Endothelial cell of umbilical vein (primary cell): Measurements from ENCODE around the gene CLDN5. TPM values are rescaled to one million over a fixed set of nuclear protein-coding genes. Genes with fewer than 3 reads are reported as not detected.

Experiments
- BruUV-seq: library from RNA; stranded (reverse); fragments of 400-500 nt; replicated peaks from 2 replicates; lab custom pipeline; 2021; lab: Mats Ljungman, UMichigan
- CTCF ChIA-PET: fragments of 300-600, 350-600 bp; sonication (Branson Sonifier 250); formaldehyde crosslinking; loops from one replicate; lab custom pipeline; 2021; ENCODE audit warnings: antibody characterized with exemption, inconsistent platforms; lab: Charles Lee
- POLR2A ChIA-PET: fragments of 300-600, 350-600 bp; sonication (Branson Sonifier 250); formaldehyde crosslinking; loops from one replicate; lab custom pipeline; 2021; ENCODE audit warnings: antibody characterized with exemption, inconsistent platforms; lab: Charles Lee
- DNase-seq: peaks from one replicate; pipeline ENCODE4 v3.0.0-alpha.2; 2011; ENCODE audit warnings: low read depth, low spot score
- FAIRE-seq: peaks from 2 replicates; lab custom pipeline; 2011; peaks lifted over from hg19 to GRCh38; lab: Jason Lieb, UNC
- H2AFZ ChIP-seq: 2 replicates; pipeline ENCODE4 v1.6.0; 2012; ENCODE audit warnings: low read depth, low read length, control low read depth, inconsistent platforms
- H3K27ac ChIP-seq: 2 replicates; pipeline ENCODE4 v1.5.1; 2011; ENCODE audit warnings: low read depth, mild to moderate bottlenecking, control low read depth, low read length, moderate library complexity; ENCODE audit not compliant: insufficient read depth
- H3K27me3 ChIP-seq, 2 experiments: 2 replicates each; pipeline versions ENCODE4 v1.6.0 to v1.6.1; 2011; ENCODE audit warnings: low read length in 2 of 2, mixed read lengths in 1 of 2; ENCODE audit not compliant: control insufficient read depth in 2 of 2, insufficient read depth in 2 of 2
- H3K36me3 ChIP-seq, 2 experiments: 2 replicates in 1 of 2; 3 replicates in 1 of 2; pipeline ENCODE4 v1.5.1; 2011; ENCODE audit warnings: low read length in 2 of 2, mild to moderate bottlenecking in 1 of 2, moderate library complexity in 1 of 2; ENCODE audit not compliant: control insufficient read depth in 2 of 2, insufficient read depth in 2 of 2; ENCODE audit errors: extremely low read depth in 1 of 2
- H3K4me1 ChIP-seq: 3 replicates; pipeline ENCODE4 v1.5.1; 2011; ENCODE audit warnings: mild to moderate bottlenecking, low read length; ENCODE audit not compliant: control insufficient read depth, insufficient read depth; ENCODE audit errors: extremely low read depth
- H3K4me2 ChIP-seq: 2 replicates; pipeline ENCODE4 v1.6.1; 2011; ENCODE audit warnings: low read length, control low read depth, mixed read lengths; ENCODE audit not compliant: insufficient read depth
- H3K4me3 ChIP-seq, 3 experiments: fragments of 200-600 bp in 1 of 3; sonication (generic), shearing (Covaris generic) in 1 of 3; replicated peaks in 1 of 3; 2 replicates each; pipeline ENCODE4 v1.5.1; 2011 to 2016; ENCODE audit warnings: control low read depth in 3 of 3, low read length in 3 of 3, mild to moderate bottlenecking in 2 of 3, inconsistent platforms in 1 of 3, low read depth in 1 of 3, moderate library complexity in 1 of 3; ENCODE audit not compliant: insufficient read depth in 1 of 3
- H3K79me2 ChIP-seq: 2 replicates; pipeline ENCODE4 v1.6.0; 2012; ENCODE audit warnings: low read length, inconsistent platforms; ENCODE audit not compliant: control insufficient read depth, insufficient read depth
- H3K9ac ChIP-seq: replicated peaks from 2 replicates; pipeline ENCODE3; 2011; ENCODE audit warnings: low read length, control low read depth; ENCODE audit not compliant: insufficient read depth; ENCODE audit errors: extremely low read depth
- H3K9me1 ChIP-seq: replicated peaks from 3 replicates; pipeline ENCODE4 v1.6.0; 2011; ENCODE audit warnings: mild to moderate bottlenecking, low read length; ENCODE audit not compliant: control insufficient read depth, insufficient read depth; ENCODE audit errors: extremely low read depth
- H3K9me3 ChIP-seq: replicated peaks from 2 replicates; pipeline ENCODE4 v1.5.1; 2012; ENCODE audit warnings: low read length, inconsistent platforms; ENCODE audit not compliant: control insufficient read depth, insufficient read depth
- H4K20me1 ChIP-seq: replicated peaks from 2 replicates; pipeline ENCODE3; 2011; ENCODE audit warnings: mild to moderate bottlenecking, low read length; ENCODE audit not compliant: control insufficient read depth, insufficient read depth; ENCODE audit errors: extremely low read depth
- EZH2 ChIP-seq: IDR thresholded peaks from 2 replicates; pipeline ENCODE4 v1.6.1; 2012; ENCODE audit warnings: borderline replicate concordance, low read depth, mild to moderate bottlenecking, moderate library complexity, low read length, inconsistent platforms; ENCODE audit not compliant: severe bottlenecking
- FOS ChIP-seq: IDR thresholded peaks from 2 replicates; pipeline ENCODE4 v1.6.1; 2011; ENCODE audit warnings: mild to moderate bottlenecking, low read length, moderate library complexity, borderline replicate concordance; ENCODE audit not compliant: insufficient read depth
- GATA2 ChIP-seq: IDR thresholded peaks from 2 replicates; pipeline ENCODE4 v1.7.0; 2011; ENCODE audit warnings: low read depth, mild to moderate bottlenecking, moderate library complexity, mixed read lengths, low read length; ENCODE audit not compliant: insufficient read length, insufficient read depth
- JUN ChIP-seq: IDR thresholded peaks from 2 replicates; pipeline ENCODE4 v1.6.1; 2011; ENCODE audit warnings: borderline replicate concordance, low read depth; ENCODE audit not compliant: insufficient read length, insufficient read depth
- MYC ChIP-seq: IDR thresholded peaks from one replicate; pipeline ENCODE4 v1.6.1; 2011; ENCODE audit warnings: mild to moderate bottlenecking, low read depth, low read length
- POLR2A ChIP-seq: IDR thresholded peaks from 2 replicates; pipeline ENCODE4 v1.6.1; 2012; ENCODE audit warnings: low read depth, mild to moderate bottlenecking, control low read depth, low read length
- POLR2AphosphoS5 ChIP-seq: IDR thresholded peaks from 2 replicates; pipeline ENCODE4 v1.6.1; 2012; ENCODE audit warnings: low read depth, mild to moderate bottlenecking, control low read depth, low read length, moderate library complexity; ENCODE audit not compliant: insufficient read depth
- dilution Hi-C: fragments of 300-500 bp; cut with MboI; formaldehyde crosslinking; loops from one replicate; pipeline ENCODE4 v1.15.0; 2019; ENCODE audit warnings: low sequenced_read_pairs; ENCODE audit not compliant: extremely low pct_ligation_motif_present
- intact Hi-C: fragments of 100-400 bp; cut with micrococcal nuclease; formaldehyde crosslinking; loops from one replicate; pipeline ENCODE4 v1.10.0; 2022
- polyA plus RNA-seq, 4 experiments: library from polyadenylated mRNA; depleted of rRNA in 3 of 4; stranded (reverse) in 3 of 4; unstranded in 1 of 4; fragments of >200 nt; gene quantifications; 2 replicates each; pipeline versions ENCODE4 v1.2.1 to v1.2.3, GENCODE V29; 2011 to 2012; ENCODE audit warnings: missing spikeins in 1 of 4
- total RNA-seq: library from RNA; stranded (reverse); gene quantifications from 2 replicates; pipeline ENCODE4 v1.2.3, GENCODE V29; 2021
- TF ChIP-seq, protein P1 (sequence below): IDR thresholded peaks from 2 replicates; pipeline ENCODE4 v1.6.1; 2011; ENCODE audit not compliant: insufficient read depth, insufficient read length
- TF ChIP-seq, protein P2 (sequence below), 2 donors: IDR thresholded peaks; 1 replicate in 1 of 2; 2 replicates in 1 of 2; pipeline ENCODE4 v1.5.1; 2011; ENCODE audit warnings: low read length in 2 of 2, mild to moderate bottlenecking in 2 of 2, moderate library complexity in 2 of 2, control low read depth in 1 of 2, inconsistent platforms in 1 of 2, low read depth in 1 of 2; ENCODE audit not compliant: insufficient read depth in 1 of 2; ENCODE audit errors: extremely low read depth in 1 of 2

The CLDN5 gene
- total and polyA plus RNA-seq, 2 donors (not counting 3 experiments of a cell fraction or from before 2014, with no cell fraction given): 198 to 252 TPM

DNA sequence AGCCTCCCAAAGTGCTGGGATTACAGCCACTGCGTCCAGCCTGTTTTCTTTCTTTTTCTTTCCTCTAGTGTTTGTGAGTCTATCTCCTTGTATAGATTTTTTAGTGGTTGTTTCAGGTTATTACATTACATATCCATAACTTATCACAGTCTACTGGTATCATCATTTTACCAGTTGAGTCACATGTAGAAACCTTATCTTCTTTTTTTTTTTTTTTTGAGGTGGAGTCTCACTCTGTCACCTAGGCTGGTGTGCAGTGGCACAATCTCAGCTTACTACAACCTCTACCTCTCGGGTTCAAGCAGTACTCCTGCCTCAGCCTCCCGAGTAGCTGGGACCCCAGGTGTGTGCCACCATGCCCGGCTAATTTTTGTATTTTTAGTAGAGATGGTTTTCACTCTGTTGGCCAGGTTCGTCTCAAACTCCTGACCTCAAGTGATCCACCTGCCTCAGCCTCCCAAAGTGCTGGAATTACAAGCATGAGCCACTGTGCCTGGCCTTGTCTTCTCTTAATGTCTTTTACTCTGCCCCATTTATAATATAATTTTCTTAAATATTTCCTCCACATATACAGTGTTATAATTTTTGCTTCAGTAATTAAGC is 33.5 kb downstream of the CLDN5 start:
- DNase-seq (no peak), FAIRE-seq (no peak)
- Histone ChIP-seq H4K20me1 (no peaks in the 10 kb centered on the region), H3K4me3 (no peak overlapping the region), H3K9me1 (no peaks in the 10 kb centered on the region), H3K36me3 (peaks cover 0 to 9% of the 10 kb centered on the region in 2 experiments), H3K79me2 (peaks cover 2% of the 10 kb centered on the region), H3K4me2 (no peak overlapping the region), H3K9ac (no peak overlapping the region), H3K4me1 (no peaks in the 10 kb centered on the region), H3K9me3 (no peaks in the 10 kb centered on the region), H2AFZ (no peak overlapping the region), H3K27me3 (no peaks in the 10 kb centered on the region), H3K27ac (no peak overlapping the region)
- no peak for TF ChIP-seq POLR2A
- TF ChIP-seq, protein P1, sequence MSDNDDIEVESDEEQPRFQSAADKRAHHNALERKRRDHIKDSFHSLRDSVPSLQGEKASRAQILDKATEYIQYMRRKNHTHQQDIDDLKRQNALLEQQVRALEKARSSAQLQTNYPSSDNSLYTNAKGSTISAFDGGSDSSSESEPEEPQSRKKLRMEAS: no peak
- no peak for TF ChIP-seq FOS
- no peak for TF ChIP-seq GATA2
- no peak for TF ChIP-seq POLR2AphosphoS5
- no peak for TF ChIP-seq JUN
- TF ChIP-seq EZH2: no peak
- TF ChIP-seq, protein P2, sequence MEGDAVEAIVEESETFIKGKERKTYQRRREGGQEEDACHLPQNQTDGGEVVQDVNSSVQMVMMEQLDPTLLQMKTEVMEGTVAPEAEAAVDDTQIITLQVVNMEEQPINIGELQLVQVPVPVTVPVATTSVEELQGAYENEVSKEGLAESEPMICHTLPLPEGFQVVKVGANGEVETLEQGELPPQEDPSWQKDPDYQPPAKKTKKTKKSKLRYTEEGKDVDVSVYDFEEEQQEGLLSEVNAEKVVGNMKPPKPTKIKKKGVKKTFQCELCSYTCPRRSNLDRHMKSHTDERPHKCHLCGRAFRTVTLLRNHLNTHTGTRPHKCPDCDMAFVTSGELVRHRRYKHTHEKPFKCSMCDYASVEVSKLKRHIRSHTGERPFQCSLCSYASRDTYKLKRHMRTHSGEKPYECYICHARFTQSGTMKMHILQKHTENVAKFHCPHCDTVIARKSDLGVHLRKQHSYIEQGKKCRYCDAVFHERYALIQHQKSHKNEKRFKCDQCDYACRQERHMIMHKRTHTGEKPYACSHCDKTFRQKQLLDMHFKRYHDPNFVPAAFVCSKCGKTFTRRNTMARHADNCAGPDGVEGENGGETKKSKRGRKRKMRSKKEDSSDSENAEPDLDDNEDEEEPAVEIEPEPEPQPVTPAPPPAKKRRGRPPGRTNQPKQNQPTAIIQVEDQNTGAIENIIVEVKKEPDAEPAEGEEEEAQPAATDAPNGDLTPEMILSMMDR (IDR thresholded peaks at IDR 0.05; ENCODE audit: extremely low read depth in 1 of 2, insufficient read depth in 1 of 2, low read depth in 1 of 2, low read length in 2 of 2): no peak
- no peak for TF ChIP-seq MYC
- POLR2A ChIA-PET: no interaction called here
- CTCF ChIA-PET: interaction anchor here (0.6 to 3.2 kb wide), 6 partner anchors 11 to 543 kb away, joined by 3 to 35 read pairs (median 4); partner anchors contain the start of gene CDC45
- intact Hi-C loops (no loop called here), dilution Hi-C loops (no loop called here)
- no TSS peak for BruUV-seq
